ENCODE measurements around the gene PRKCD. TPM values are rescaled to one million over a fixed set of nuclear protein-coding genes. Genes with fewer than 3 reads are reported as not detected.

The PRKCD gene
- total RNA-seq, 1 donor from 2014 or later = 78.4 TPM

- peaks cover 21% of the 10 kb centered on the region for H3K36me3 ChIP-seq
- H3K9me3 ChIP-seq = no peaks in the 10 kb centered on the region
- H3K27ac ChIP-seq = no peak overlapping the region
- TF ChIP-seq CTCF (IDR thresholded peaks at IDR 0.05) = no peak
- ATAC-seq = no peak
- intact Hi-C loops (cut with DNase I) = no loop called here
- no peaks in the 10 kb centered on the region for H3K27me3 ChIP-seq
- no peak for DNase-seq
- H3K4me1 ChIP-seq = peaks cover 38% of the 10 kb centered on the region
- H3K4me3 ChIP-seq = no peak overlapping the region
Measured at GRCh38 chr3:53171064-53171418, 10.0 kb downstream of the PRKCD start.

GRCh38 chr3:53171827-53172505, 11.0 kb downstream of the PRKCD start:
- peaks cover 29% of the 10 kb centered on the region for H3K4me1 ChIP-seq
- no peaks in the 10 kb centered on the region for H3K27me3 ChIP-seq
- no peak overlapping the region for H3K27ac ChIP-seq
- no peaks in the 10 kb centered on the region for H3K9me3 ChIP-seq
- peaks cover 21% of the 10 kb centered on the region for H3K36me3 ChIP-seq
- intact Hi-C loops (cut with DNase I) = no loop called here
- ATAC-seq (no peak), DNase-seq (no peak)
- H3K4me3 ChIP-seq = no peak overlapping the region
- TF ChIP-seq CTCF (IDR thresholded peaks at IDR 0.05) = no peak

- H3K36me3 ChIP-seq = peaks cover 22% of the 10 kb centered on the region
- no peak for TF ChIP-seq CTCF (IDR thresholded peaks at IDR 0.05)
Measured at GRCh38 chr3:53173107-53173506, 12.1 kb downstream of the PRKCD start.

GRCh38 chr3:53174346-53175250, 13.6 kb downstream of the PRKCD start:
- DNase-seq (no peak), ATAC-seq (no peak)
- Histone ChIP-seq H3K4me3 (no peak overlapping the region), H3K27ac (no peak overlapping the region), H3K27me3 (no peaks in the 10 kb centered on the region), H3K9me3 (no peaks in the 10 kb centered on the region), H3K4me1 (peaks cover 16% of the 10 kb centered on the region), H3K36me3 (peaks cover 37% of the 10 kb centered on the region)
- intact Hi-C loops (cut with DNase I) = no loop called here
- no peak for TF ChIP-seq CTCF (IDR thresholded peaks at IDR 0.05)

More at GRCh38 chr3:53173107-53173506, 12.1 kb downstream of the PRKCD start:
- DNase-seq (no peak), ATAC-seq (no peak)
- Histone ChIP-seq H3K4me3 (no peak overlapping the region), H3K4me1 (peaks cover 17% of the 10 kb centered on the region), H3K27ac (no peak overlapping the region), H3K9me3 (no peaks in the 10 kb centered on the region), H3K27me3 (no peaks in the 10 kb centered on the region)
- intact Hi-C loops (cut with DNase I) = no loop called here

GRCh38 chr3:53175613-53176540, 14.9 kb downstream of the PRKCD start:
- Histone ChIP-seq H3K4me3 (no peak overlapping the region), H3K27me3 (no peaks in the 10 kb centered on the region), H3K9me3 (no peaks in the 10 kb centered on the region), H3K36me3 (peaks cover 48% of the 10 kb centered on the region), H3K27ac (no peak overlapping the region), H3K4me1 (peaks cover 22% of the 10 kb centered on the region)
- no peak for ATAC-seq
- intact Hi-C loops (cut with DNase I) = no loop called here
- no peak for DNase-seq
- TF ChIP-seq CTCF (IDR thresholded peaks at IDR 0.05) = no peak
